ENCODE results near the gene SIAH2.

GRCh38 chr3:150754896-150755295, 8.1 kb downstream of the SIAH2 start:
- TF ChIP-seq CTCF (IDR thresholded peaks at IDR 0.05), result no peak
- no peak for TF ChIP-seq POLR2AphosphoS5 (IDR thresholded peaks at IDR 0.05)

All from breast epithelium (tissue), 3 donors.